ENCODE results near the gene NIPAL4. TPM values are rescaled to one million over a fixed set of nuclear protein-coding genes. Genes with fewer than 3 reads are reported as not detected.
"Not testable (repeated sequence)": the region's sequence is repeated elsewhere in the genome, so short reads cannot be mapped to it uniquely, and the experiment has no call there.

The NIPAL4 gene
- total and polyA plus RNA-seq, 7 donors = 1.3 to 5.1 (median 4.8) TPM; not detected in 2

GRCh38 chr5:157481666-157482065, 21.7 kb downstream of the NIPAL4 start:
- peaks cover 0 to 50% (median 40%) of the 10 kb centered on the region in 4 donors for H3K4me1 ChIP-seq
- intact Hi-C loops (cut with DNase I) = no loop called here
- no peaks in the 10 kb centered on the region for H3K27me3 ChIP-seq
- DNase-seq = peak; percentile 54
- no peak overlapping the region for H3K4me3 ChIP-seq
- TF ChIP-seq POLR2A (IDR thresholded peaks at IDR 0.05) (no peak), CTCF (IDR thresholded peaks at IDR 0.05) (no peak), EP300 (IDR thresholded peaks at IDR 0.05) (no peak), POLR2AphosphoS5 (IDR thresholded peaks at IDR 0.05) (no peak)
- H3K9me3 ChIP-seq = no peaks in the 10 kb centered on the region
- H3K27ac ChIP-seq = peak overlapping the region in 3 of 4 donors; percentile 81 to 88 (median 86)
- peaks cover 12 to 63% (median 21%) of the 10 kb centered on the region in 4 donors for H3K36me3 ChIP-seq
- WGBS, 2 donors = 96 to 98% methylated on average over 7 of the region's 7 CpGs

DNA sequence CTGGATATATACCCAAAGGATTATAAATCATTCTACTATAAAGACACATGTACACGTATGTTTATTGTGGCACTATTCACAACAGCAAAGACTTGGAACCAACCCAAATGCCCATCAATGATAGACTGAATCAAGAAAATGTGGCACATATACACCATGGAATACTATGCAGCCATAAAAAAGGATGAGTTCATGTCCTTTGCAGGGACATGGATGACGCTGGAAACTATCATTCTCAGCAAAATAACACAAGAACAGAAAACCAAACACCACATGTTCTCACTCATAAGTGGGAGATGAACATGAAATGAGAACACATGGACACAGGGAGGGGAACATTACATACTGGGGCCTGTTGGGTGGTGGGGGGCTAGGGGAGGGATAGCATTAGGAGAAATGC, 22.7 kb downstream of the NIPAL4 start:
- H3K4me3 ChIP-seq; H3K9me3 ChIP-seq; H3K27me3 ChIP-seq; intact Hi-C loops (cut with DNase I); DNase-seq; H3K27ac ChIP-seq: not testable (repeated sequence)
- Histone ChIP-seq H3K36me3 (peaks cover 12 to 73% (median 30%) of the 10 kb centered on the region in 4 donors), H3K4me1 (peaks cover 0 to 40% (median 30%) of the 10 kb centered on the region in 4 donors)
- WGBS, 2 donors = 84 to 90% methylated on average over 2 of the region's 2 CpGs

DNA sequence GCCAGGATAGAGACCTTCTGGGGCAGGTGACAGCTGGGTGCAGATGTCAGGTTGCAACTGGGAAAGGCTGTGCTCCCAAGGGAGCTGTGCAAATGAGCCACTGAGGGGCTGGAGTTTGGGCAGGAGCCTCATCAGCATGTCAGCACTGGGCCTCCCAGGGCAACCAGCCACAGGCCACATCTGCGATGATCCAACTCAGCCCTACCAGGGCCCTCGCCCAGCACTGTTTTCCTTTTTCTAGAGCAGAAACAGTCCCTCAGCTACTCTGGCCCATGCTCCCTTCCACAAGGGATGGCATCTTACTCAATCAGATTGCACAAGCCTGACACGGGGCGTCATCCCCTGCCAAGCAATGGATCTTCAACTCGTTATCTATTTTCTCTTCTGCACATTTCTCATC, 24.8 kb downstream of the NIPAL4 start:
- Histone ChIP-seq H3K27ac (peak overlapping the region in 2 of 4 donors; percentile 12 to 34), H3K27me3 (no peaks in the 10 kb centered on the region), H3K4me3 (no peak overlapping the region), H3K4me1 (peaks cover 0 to 19% (median 11%) of the 10 kb centered on the region in 4 donors), H3K9me3 (no peaks in the 10 kb centered on the region), H3K36me3 (peaks cover 12 to 94% (median 46%) of the 10 kb centered on the region in 4 donors)
- TF ChIP-seq CTCF (IDR thresholded peaks at IDR 0.05) (no peak), EP300 (IDR thresholded peaks at IDR 0.05) (no peak), POLR2AphosphoS5 (IDR thresholded peaks at IDR 0.05) (no peak), POLR2A (IDR thresholded peaks at IDR 0.05) (no peak)
- intact Hi-C loops (cut with DNase I) = no loop called here
- WGBS, 2 donors = 79 to 90% methylated on average over 5 of the region's 5 CpGs
- DNase-seq = peak; percentile 74

DNA sequence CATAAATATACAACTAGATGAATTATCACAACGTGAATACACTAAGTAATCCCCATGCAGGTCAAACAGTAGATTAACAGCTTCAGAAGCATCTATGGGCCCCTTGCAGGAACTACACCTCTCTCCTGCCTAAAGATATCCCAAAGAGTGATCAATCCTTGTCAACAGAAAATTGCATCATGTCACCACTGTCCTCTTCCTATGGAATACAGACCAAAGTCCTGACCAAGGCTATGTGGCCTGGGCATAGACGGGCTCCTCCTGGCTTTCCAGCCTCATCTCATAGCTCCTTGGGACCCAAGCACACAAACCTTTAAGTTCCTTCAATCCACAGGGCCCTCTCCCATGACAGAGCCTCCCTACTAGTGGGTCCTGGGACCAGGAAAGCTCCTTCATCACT, 25.3 kb downstream of the NIPAL4 start:
- peak overlapping the region in 2 of 4 donors; percentile 12 to 14 for H3K27ac ChIP-seq
- intact Hi-C loops (cut with DNase I) = no loop called here
- peaks cover 12 to 97% (median 50%) of the 10 kb centered on the region in 4 donors for H3K36me3 ChIP-seq
- H3K9me3 ChIP-seq = no peaks in the 10 kb centered on the region
- 92 to 94% methylated on average over 2 of the region's 2 CpGs for WGBS, 2 donors
- peak; percentile 32 for DNase-seq
- TF ChIP-seq POLR2A (IDR thresholded peaks at IDR 0.05) (no peak), CTCF (IDR thresholded peaks at IDR 0.05) (no peak), EP300 (IDR thresholded peaks at IDR 0.05) (no peak), POLR2AphosphoS5 (IDR thresholded peaks at IDR 0.05) (no peak)
- no peak overlapping the region for H3K4me3 ChIP-seq
- H3K4me1 ChIP-seq = peaks cover 0 to 13% (median 5%) of the 10 kb centered on the region in 4 donors
- no peaks in the 10 kb centered on the region for H3K27me3 ChIP-seq

DNA sequence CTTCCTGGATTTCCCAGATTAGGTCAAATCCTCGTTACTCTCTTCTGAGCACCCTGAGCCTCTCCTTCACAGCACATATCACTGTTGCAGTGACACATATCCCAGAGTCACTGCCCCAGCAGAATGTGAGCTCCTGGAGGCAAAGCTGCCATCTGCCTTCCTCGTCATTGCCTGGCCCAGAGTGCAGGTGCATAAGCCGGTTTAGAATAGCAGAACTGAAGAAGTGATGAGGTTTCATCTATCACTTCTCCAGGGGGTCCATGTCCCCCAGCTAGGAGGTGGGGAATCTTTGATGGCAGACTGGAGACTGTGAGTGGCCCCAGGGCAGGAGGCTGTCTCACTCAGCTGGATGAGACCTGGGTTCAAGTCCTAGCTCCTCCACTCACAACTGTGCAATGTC, 25.8 kb downstream of the NIPAL4 start:
- WGBS, 2 donors = 74 to 91% methylated on average over 3 of the region's 3 CpGs
- Histone ChIP-seq H3K27me3 (no peaks in the 10 kb centered on the region), H3K4me1 (peaks cover 0 to 9% (median 2%) of the 10 kb centered on the region in 4 donors), H3K27ac (peak overlapping the region in 3 of 4 donors; percentile 11 to 14 (median 12)), H3K4me3 (no peak overlapping the region), H3K36me3 (peaks cover 12 to 99% (median 53%) of the 10 kb centered on the region in 4 donors), H3K9me3 (no peaks in the 10 kb centered on the region)
- TF ChIP-seq POLR2A (IDR thresholded peaks at IDR 0.05) (no peak), CTCF (IDR thresholded peaks at IDR 0.05) (no peak), EP300 (IDR thresholded peaks at IDR 0.05) (no peak), POLR2AphosphoS5 (IDR thresholded peaks at IDR 0.05) (no peak)
- DNase-seq = peak; percentile 33
- intact Hi-C loops (cut with DNase I) = no loop called here
